T47D (cell line): ENCODE measurements around the gene BSN.

Experiments used
- DNase-seq, 2 experiments: peaks; one replicate each; pipeline versions ENCODE4 v3.0.0 to v3.0.0-alpha.2; 2011 to 2012; ENCODE audit warnings: low read depth in 1 of 2, low spot score in 1 of 2
- JUND ChIP-seq: IDR thresholded peaks from 2 replicates; pipeline ENCODE4 v1.6.1; 2012; ENCODE audit warnings: low read depth
- in situ Hi-C: cut with HindIII; loops from 2 replicates; pipeline ENCODE4 v1.10.0; 2016; ENCODE audit warnings: low sequenced_read_pairs, low pct_unique_long_range_greater_than_20kb

BSN gene

DNA sequence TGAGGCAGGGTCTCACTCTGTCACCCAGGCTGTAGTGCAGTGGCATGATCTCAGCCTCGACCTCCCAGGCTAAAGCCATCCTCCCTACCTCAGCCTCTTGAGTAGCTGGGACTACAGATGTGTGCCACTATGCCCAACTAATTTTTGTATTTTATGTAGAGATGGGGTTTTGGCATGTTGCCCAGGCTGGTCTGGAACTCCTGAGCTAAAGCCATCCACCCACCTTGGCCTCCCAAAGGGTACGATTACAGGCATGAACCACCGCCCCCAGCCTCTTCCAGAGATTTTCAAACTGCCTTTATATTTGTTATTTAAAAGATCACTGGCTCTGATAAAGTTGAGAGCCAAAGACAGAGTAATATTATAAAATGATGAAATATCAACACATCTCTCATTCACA, 37.3 kb downstream of the BSN start:
- DNase-seq: no peak
- no peak for TF ChIP-seq JUND
- in situ Hi-C loops: no loop called here

DNA sequence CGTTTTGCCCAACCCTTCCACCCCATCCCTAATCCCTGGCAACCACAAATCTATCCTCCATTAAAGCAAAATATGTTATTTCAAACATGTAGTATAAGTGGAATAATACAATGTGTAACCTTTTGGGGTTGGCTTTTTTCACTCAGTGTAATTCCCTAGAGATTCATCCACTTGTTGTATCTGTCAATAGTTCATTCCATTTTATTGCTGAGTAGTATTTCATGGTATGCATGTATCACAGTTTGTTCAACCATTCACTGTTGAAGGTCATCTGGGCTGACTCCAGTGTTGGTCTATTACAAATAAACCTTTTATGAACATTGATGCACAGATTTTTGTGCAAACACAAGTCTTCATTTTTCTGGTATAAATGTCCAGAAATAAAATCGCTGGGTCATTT, 38.8 kb downstream of the BSN start:
- TF ChIP-seq JUND: no peak
- DNase-seq: no peak
- in situ Hi-C loops: no loop called here

DNA sequence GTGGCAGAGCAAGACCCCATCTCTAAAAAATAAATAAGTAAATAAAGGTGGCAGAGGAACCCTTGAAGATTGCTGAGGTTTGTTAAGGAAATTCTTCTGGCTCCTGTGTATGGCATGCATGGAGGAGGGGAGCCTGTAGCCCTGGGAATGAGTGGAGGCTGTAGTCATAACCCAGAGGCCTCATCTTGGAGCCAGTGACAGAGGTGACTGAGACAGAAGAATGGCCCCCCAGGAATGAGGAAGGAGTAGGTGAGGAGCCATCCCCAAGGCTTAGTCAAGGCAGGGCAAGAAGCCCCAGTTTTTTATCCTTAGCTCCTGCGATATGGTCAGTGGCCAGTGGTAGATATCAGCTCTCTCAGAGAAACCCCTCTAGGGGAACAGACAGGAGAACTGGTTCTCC, 46.5 kb downstream of the BSN start:
- no peak for TF ChIP-seq JUND
- in situ Hi-C loops: no loop called here
- DNase-seq: no peak

DNA sequence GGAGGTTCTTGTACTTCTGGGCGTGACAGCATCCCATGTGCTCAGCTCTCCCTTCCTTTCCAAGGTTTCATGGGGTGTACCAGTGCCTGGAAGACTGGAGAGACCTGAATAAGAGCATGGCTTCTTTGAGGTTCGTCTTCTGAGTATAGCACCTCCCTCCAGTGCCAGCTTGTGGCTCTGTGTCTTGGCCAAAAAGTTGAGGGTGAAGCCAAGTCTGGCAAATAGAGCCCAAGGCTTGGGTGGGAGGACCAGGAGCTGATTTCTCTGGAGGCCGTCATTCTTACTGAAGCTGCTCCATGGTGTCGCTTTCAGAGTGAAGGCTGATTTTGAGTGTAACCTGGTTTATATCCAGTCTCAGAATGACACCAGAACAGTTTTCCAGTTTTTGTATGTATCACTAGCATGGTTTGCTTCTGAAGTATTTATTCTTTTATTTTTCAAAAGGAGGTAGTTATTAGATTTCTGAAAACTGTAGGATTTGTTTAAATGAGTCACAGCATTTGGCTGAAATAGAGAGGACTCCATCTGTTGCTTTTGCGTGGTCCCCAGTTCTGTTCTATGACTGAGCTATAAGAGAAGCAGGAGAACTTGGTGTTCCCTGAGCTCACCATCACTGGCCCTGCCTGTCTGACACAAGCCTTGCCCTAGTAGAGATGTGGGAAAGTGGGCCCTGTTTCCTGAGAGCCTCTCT, 47.2 kb downstream of the BSN start:
- no peak for DNase-seq
- no peak for TF ChIP-seq JUND
- in situ Hi-C loops: no loop called here

DNA sequence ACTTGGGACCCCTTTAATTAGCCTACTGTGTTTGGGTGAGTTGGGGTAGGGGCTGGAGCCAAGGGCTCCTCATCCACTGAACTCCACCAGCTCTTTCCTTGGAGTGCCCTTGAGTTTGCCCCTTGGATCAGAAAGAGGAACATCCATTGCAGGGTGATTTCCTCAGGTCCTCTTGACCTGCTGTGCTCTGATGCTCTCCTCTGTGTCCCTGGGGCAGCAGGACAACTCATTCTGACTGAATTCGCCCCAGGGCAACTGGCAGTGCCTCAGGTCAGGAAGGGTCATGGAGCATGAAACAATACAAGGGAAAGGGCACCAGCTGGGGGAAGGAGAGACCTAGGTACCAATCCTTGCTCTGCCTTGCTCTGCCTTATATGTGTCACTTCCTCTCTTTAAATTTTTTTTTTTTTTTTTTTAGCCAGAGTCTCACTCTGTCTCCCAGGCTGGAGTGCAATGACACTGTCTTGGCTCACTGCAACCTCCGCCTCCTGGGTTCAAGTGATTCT, 47.8 kb downstream of the BSN start:
- in situ Hi-C loops: no loop called here
- no peak for TF ChIP-seq JUND
- DNase-seq: no peak

DNA sequence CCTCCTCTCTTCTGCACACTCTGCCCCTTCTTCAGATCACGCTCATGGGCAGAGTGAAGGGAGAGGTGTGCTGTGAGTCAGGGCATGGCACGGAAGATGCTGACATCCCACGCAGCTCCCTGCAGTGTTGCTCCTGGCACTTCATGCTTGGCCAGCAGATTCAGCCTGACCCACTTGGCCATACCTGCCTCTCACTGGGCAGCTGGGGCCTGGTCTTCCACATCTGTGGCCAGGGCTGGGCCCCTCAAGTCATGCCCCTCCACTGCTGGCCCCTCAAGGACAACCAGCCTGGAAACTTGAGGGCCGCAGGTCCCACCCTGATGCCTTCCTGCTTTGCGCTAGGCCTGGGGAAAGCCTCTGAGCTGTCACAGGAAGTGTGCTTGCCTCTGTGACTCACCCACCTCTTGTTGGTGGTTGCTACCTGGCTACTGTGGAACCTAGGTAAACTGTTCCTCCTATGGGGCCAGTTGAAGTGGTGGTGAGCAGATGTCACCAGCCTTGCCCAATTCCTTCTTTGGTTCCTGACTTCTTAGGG, 48.7 kb downstream of the BSN start:
- DNase-seq: no peak
- in situ Hi-C loops: no loop called here
- TF ChIP-seq JUND: no peak

DNA sequence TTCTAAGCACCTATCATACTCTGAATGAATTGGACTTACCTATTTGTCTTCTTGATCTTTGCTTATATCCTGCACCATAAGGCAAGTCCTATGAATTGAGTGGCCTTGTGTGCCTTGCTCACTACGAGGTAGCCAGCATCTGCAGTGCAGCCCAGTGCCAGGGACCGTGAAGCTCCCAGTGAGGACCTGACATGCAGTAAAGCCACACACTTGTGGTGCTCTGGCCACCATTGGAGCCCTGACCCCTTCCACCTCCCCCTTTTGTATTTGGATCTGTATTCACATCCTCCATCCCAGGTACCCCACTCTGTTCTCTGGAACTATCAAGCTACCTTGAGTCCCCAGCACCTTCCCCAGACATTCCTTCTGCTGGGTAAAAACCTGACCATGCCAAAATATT, 52.1 kb downstream of the BSN start:
- in situ Hi-C loops: no loop called here
- no peak for DNase-seq
- no peak for TF ChIP-seq JUND

DNA sequence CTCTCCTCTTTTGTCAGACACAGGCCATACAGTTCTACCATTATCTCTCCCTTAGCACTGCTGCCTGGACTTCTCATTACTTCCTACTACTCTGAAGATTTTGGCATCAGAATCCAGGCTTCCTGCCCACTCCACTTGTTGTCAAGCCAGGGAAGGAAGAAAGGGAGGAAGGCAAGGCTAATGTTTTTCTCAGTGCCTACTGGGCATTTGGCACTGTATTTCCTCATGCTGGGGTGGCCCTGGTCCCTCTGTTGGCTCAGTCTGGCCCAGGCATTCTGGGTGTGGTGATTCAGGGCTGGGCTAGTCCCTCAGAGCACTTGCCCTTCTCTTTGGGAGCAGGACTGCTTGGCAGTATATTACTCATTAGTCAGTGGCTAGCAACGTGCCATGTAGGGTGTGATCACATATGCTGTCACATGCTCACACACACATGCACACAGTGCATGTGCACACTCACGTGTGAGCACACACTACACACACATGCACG, 52.9 kb downstream of the BSN start:
- no peak for TF ChIP-seq JUND
- in situ Hi-C loops: no loop called here
- DNase-seq: peak in 1 of 2 experiments; percentile 18

DNA sequence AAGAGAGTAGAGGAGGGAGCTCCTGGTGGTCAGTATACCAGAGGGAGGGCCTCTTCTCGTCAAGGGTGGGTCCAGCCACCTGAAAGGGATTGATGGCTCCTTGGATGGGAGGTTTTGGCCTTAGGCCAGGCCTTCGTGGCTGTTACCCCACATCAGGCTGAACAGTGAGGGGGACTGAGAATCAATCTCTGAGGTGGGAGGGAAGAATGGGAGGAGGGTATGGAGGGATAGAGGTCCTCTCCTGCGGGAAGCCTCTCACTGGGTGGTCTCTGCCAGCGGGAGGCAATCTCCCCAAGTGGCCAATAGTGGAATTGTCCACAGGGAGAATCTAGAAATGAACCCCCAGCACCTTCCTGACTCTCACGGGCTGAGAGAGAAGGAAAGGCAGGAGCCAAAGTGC, 53.5 kb downstream of the BSN start:
- in situ Hi-C loops: no loop called here
- no peak for TF ChIP-seq JUND
- DNase-seq: no peak

DNA sequence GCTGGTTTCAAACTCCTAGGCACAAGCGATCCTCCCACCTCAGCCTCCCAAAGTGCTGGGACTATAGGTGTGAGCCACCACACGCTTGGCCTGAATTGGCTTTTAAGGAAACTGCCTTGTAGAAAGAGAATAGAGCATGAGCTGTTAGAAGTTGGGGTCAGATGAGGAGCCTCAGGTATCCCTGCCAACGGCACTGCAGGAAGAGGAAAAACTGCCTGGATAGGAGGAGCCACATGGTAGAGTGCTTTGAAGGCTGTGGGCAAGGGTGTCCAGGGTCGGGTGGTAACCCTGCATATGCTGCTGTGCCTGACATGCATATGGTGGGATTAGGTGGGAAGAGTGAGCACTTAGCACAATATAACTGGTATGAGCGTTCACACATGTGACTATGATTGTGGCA, 55.0 kb downstream of the BSN start:
- DNase-seq: no peak
- in situ Hi-C loops: no loop called here

DNA sequence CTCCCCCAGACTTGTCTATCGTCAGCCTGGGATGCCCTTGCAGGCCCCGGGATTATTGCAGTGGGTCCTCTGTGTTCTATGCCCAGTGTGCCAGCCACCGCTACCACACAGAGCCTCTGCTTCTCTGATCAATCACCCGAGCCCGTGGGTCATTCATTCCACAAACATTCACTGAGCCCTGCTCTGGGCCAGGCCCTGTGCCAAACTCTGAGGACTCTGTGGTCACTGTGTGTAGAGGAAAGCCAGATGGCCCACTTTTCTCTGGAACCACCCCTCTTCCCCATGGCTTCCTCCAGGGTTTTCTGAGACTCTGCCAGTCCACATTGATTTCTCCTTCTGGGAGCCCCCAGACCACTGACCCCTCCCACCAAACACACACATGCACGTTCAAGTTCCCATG, 55.5 kb downstream of the BSN start:
- DNase-seq: no peak
- TF ChIP-seq JUND: no peak
- in situ Hi-C loops: no loop called here

More for the DNA sequence above, 55.0 kb downstream of the BSN start:
- no peak for TF ChIP-seq JUND

DNA sequence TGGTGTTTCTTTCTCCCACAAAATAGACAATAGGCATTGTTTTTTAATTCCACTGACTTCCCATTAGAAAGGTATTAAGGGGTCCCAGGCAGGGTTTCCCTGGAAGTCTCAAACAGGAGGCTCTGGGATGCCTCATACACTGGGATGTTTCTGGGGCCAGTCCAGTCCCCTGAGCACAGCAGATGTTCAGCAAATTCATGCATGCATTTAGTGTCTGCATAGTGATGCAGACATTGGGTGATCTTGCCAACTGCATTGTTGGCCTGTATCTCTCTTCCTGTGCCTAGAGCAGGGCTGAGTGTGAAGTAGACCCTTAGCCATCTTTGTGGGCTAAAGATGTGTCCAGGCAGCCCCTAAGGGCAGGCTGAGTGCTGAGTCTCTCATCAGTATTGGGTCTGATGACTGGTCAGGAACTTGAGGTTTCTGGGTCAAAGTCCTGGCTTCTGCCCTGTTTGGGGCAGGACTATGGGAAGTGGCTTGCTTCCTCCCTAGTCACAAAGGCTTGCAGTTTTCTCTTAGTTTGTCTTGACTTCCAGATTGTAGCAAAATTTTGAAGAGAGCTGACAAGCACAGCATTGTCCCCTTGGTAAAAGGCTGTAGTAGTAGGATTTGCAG, 56.5 kb downstream of the BSN start:
- TF ChIP-seq JUND: no peak
- no peak for DNase-seq
- in situ Hi-C loops: no loop called here

DNA sequence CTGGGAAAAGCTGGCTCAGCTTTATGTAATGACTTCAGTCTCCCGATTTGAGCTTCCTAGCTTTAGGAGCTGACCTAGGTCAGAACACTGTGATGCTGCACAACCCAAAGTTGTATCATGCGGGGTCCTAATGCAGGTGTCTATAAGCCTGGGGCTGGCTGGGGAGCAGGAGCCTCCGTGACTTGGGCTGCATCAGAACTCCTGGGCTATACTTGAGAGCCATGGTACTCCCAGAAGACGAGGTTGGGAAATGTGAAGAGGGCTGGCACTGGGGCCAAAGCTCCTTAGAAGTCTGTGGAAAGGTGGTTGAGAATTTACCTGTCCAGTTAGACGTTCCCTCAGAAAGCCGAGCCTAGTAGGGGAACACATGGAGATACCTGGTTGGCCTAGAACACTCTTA, 57.0 kb downstream of the BSN start:
- in situ Hi-C loops: no loop called here
- DNase-seq: no peak
- no peak for TF ChIP-seq JUND

DNA sequence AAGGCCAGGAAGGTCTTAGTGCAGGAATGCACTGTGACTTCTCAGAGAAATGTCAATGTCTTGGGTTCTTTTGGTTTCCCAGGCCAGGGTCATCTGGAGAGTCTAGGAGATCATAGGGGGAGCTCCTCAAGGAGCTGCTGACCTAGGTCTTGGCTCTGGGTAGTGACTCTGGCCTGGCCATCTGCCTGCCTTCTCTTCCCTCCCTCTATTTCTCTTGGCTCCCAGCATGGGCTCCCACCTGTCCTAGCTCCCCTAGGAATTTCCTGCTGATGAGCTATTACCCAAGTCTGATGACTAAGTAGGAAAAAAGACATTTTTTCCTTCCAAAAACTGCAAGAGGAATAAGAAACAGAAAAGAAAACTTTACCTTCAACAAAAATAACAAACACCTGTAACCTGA, 57.4 kb downstream of the BSN start:
- TF ChIP-seq JUND: no peak
- in situ Hi-C loops: no loop called here
- DNase-seq: no peak
